ENCODE measurements around the gene GRID2.
"Not testable (repeated sequence)": the region's sequence is repeated elsewhere in the genome, so short reads cannot be mapped to it uniquely, and the experiment has no call there.

The GRID2 gene

GRCh38 chr4:92303621-92304027, at the start of gene GRID2:
TSS of gene GRID2 (plus strand) at chr4:92303966.
- DNase-seq (ENCODE audit: low read depth, low spot score), result no peak

GRCh38 chr4:92253986-92254671, 49.6 kb upstream of the GRID2 start:
- no peak for DNase-seq (ENCODE audit: low read depth, low spot score)

- DNase-seq (ENCODE audit: low read depth, low spot score), result no peak
These were observed 48.9 kb upstream of the GRID2 start for GRCh38 chr4:92254767-92255442.

- no peak for DNase-seq (ENCODE audit: low read depth, low spot score)
These were observed 47.9 kb upstream of the GRID2 start for GRCh38 chr4:92255920-92256244.

- no peak for DNase-seq (ENCODE audit: low read depth, low spot score)
These were observed 45.6 kb upstream of the GRID2 start for GRCh38 chr4:92257931-92258857.

- no peak for DNase-seq (ENCODE audit: low read depth, low spot score)
These were observed 42.5 kb upstream of the GRID2 start for GRCh38 chr4:92261256-92261655.

- no peak for DNase-seq (ENCODE audit: low read depth, low spot score)
These were observed 41.4 kb upstream of the GRID2 start for GRCh38 chr4:92262371-92262770.

GRCh38 chr4:92263010-92263409, 40.8 kb upstream of the GRID2 start:
- DNase-seq (ENCODE audit: low read depth, low spot score), result no peak

GRCh38 chr4:92263575-92263974, 40.2 kb upstream of the GRID2 start:
- no peak for DNase-seq (ENCODE audit: low read depth, low spot score)

GRCh38 chr4:92264163-92264562, 39.6 kb upstream of the GRID2 start:
- DNase-seq (ENCODE audit: low read depth, low spot score), result no peak

GRCh38 chr4:92265021-92265420, 38.7 kb upstream of the GRID2 start:
- DNase-seq (ENCODE audit: low read depth, low spot score), result no peak

- no peak for DNase-seq (ENCODE audit: low read depth, low spot score)
These were observed 38.0 kb upstream of the GRID2 start for GRCh38 chr4:92265798-92266197.

- no peak for DNase-seq (ENCODE audit: low read depth, low spot score)
These were observed 37.2 kb upstream of the GRID2 start for GRCh38 chr4:92266521-92266920.

- DNase-seq (ENCODE audit: low read depth, low spot score), result no peak
These were observed 35.1 kb upstream of the GRID2 start for GRCh38 chr4:92268642-92269041.

- no peak for DNase-seq (ENCODE audit: low read depth, low spot score)
These were observed 32.9 kb upstream of the GRID2 start for GRCh38 chr4:92270908-92271307.

GRCh38 chr4:92271551-92271950, 32.2 kb upstream of the GRID2 start:
- DNase-seq (ENCODE audit: low read depth, low spot score), result not testable (repeated sequence)

- DNase-seq (ENCODE audit: low read depth, low spot score), result not testable (repeated sequence)
These were observed 26.5 kb upstream of the GRID2 start for GRCh38 chr4:92277057-92277881.

GRCh38 chr4:92279296-92279695, 24.5 kb upstream of the GRID2 start:
- no peak for DNase-seq (ENCODE audit: low read depth, low spot score)

- DNase-seq (ENCODE audit: low read depth, low spot score), result no peak
These were observed 4.6 kb upstream of the GRID2 start for GRCh38 chr4:92299152-92299551.

GRCh38 chr4:92304121-92304520, 355 bp downstream of the GRID2 start:
- no peak for DNase-seq (ENCODE audit: low read depth, low spot score)

- no peak for DNase-seq (ENCODE audit: low read depth, low spot score)
These were observed 840 bp downstream of the GRID2 start for GRCh38 chr4:92304606-92305005.
